GM10266 (cell line): ENCODE results near the gene TTC23.

Source experiments
- DNase-seq: peaks from one replicate; pipeline ENCODE4 v3.0.0; 2012; ENCODE audit errors: extremely low spot score
- CTCF ChIP-seq: IDR thresholded peaks from 2 replicates; pipeline ENCODE4 v1.5.1; 2012; ENCODE audit warnings: mild to moderate bottlenecking, low read depth; ENCODE audit not compliant: control insufficient read depth, insufficient read depth; ENCODE audit errors: missing control alignments

TTC23 gene

GRCh38 chr15:99170476-99171065, 78.8 kb downstream of the TTC23 start:
- TF ChIP-seq CTCF = no peak
- no peak for DNase-seq

- DNase-seq = no peak
- TF ChIP-seq CTCF = no peak
Observed at GRCh38 chr15:99169769-99170311, 79.5 kb downstream of the TTC23 start.

GRCh38 chr15:99168601-99169580, 80.5 kb downstream of the TTC23 start:
- DNase-seq = no peak
- TF ChIP-seq CTCF = no peak

- peak; percentile 21 for DNase-seq
- TF ChIP-seq CTCF = no peak
Observed at GRCh38 chr15:99167640-99168039, 81.7 kb downstream of the TTC23 start.

GRCh38 chr15:99167201-99167600, 82.2 kb downstream of the TTC23 start:
- no peak for DNase-seq
- no peak for TF ChIP-seq CTCF

- no peak for TF ChIP-seq CTCF
- no peak for DNase-seq
Observed at GRCh38 chr15:99165956-99166689, 83.3 kb downstream of the TTC23 start.
